Neutrophil (primary cell): Measurements from ENCODE around the gene PLD5.
"Not testable (repeated sequence)": the region's sequence is repeated elsewhere in the genome, so short reads cannot be mapped to it uniquely, and the experiment has no call there.

ENCODE experiments used
- H3K27ac ChIP-seq: fragments of 200-600 bp; sonication (generic); 2 replicates; pipeline ENCODE4 v1.5.1; 2016; ENCODE audit warnings: mild to moderate bottlenecking, moderate library complexity
- H3K27me3 ChIP-seq: fragments of 200-600 bp; sonication (generic); 2 replicates; pipeline ENCODE4 v1.6.0; 2016; ENCODE audit warnings: mild to moderate bottlenecking
- H3K36me3 ChIP-seq: fragments of 200-600 bp; sonication (generic); 2 replicates; pipeline ENCODE4 v1.5.1; 2017
- H3K4me1 ChIP-seq, 2 experiments: fragments of 200-600 bp in 1 of 2; sonication (generic) in 1 of 2; 1 replicate in 1 of 2; 2 replicates in 1 of 2; pipeline versions ENCODE4 v1.5.1 to v1.6.1; 2013 to 2016; ENCODE audit warnings: low read depth in 1 of 2, low read length in 1 of 2, mild to moderate bottlenecking in 1 of 2, moderate library complexity in 1 of 2; ENCODE audit not compliant: control insufficient read depth in 1 of 2, insufficient read depth in 1 of 2
- H3K4me3 ChIP-seq, 2 experiments: fragments of 200-600 bp in 1 of 2; sonication (generic) in 1 of 2; 1 replicate in 1 of 2; 2 replicates in 1 of 2; pipeline ENCODE4 v1.5.1; 2013 to 2016; ENCODE audit warnings: low read depth in 1 of 2, low read length in 1 of 2, mild to moderate bottlenecking in 1 of 2, moderate library complexity in 1 of 2
- H3K9me3 ChIP-seq: fragments of 200-600 bp; sonication (generic); 2 replicates; pipeline ENCODE4 v1.5.1; 2016
- CTCF ChIP-seq: fragments of 200-600 bp; sonication (generic); IDR thresholded peaks from 2 replicates; pipeline ENCODE4 v1.5.1; 2016; ENCODE audit warnings: antibody characterized with exemption

The PLD5 gene

DNA sequence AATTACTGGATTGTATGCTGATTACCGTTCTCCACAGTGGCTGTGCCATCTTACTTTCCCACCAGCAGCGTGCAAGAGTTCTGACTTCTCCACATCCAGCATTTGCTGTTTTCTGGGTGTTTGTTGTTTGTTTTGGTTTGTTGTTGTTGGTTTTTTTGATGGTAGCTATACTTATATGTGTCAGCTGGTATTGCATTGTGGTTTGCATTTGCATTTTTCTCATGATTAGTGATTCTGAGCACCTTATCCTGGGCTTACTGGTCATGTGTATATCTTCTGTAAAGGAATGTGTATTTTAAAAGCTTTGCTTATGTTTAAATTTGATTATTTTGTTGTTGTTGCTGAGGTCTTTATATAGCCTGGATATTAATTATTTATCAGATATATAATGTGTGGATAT lies 458.7 kb downstream of the PLD5 start:
- Histone ChIP-seq H3K4me3 (no peak overlapping the region), H3K27me3 (no peaks in the 10 kb centered on the region), H3K27ac (no peak overlapping the region), H3K4me1 (no peaks in the 10 kb centered on the region), H3K36me3 (no peaks in the 10 kb centered on the region), H3K9me3 (no peaks in the 10 kb centered on the region)
- no peak for TF ChIP-seq CTCF

- Histone ChIP-seq H3K27ac (no peak overlapping the region), H3K9me3 (no peaks in the 10 kb centered on the region), H3K4me1 (no peaks in the 10 kb centered on the region), H3K4me3 (no peak overlapping the region), H3K36me3 (no peaks in the 10 kb centered on the region), H3K27me3 (no peaks in the 10 kb centered on the region)
- no peak for TF ChIP-seq CTCF
These were observed 462.2 kb downstream of the PLD5 start for GRCh38 chr1:242062271-242062670.

GRCh38 chr1:242059976-242060375 lies 464.5 kb downstream of the PLD5 start:
- Histone ChIP-seq H3K4me1 (no peaks in the 10 kb centered on the region), H3K27me3 (no peaks in the 10 kb centered on the region), H3K27ac (no peak overlapping the region), H3K4me3 (no peak overlapping the region), H3K36me3 (no peaks in the 10 kb centered on the region), H3K9me3 (no peaks in the 10 kb centered on the region)
- TF ChIP-seq CTCF: no peak

GRCh38 chr1:242058582-242058981 lies 465.9 kb downstream of the PLD5 start:
- not testable (repeated sequence) for H3K4me1 ChIP-seq, H3K27ac ChIP-seq, H3K4me3 ChIP-seq, H3K36me3 ChIP-seq, H3K9me3 ChIP-seq, H3K27me3 ChIP-seq

DNA sequence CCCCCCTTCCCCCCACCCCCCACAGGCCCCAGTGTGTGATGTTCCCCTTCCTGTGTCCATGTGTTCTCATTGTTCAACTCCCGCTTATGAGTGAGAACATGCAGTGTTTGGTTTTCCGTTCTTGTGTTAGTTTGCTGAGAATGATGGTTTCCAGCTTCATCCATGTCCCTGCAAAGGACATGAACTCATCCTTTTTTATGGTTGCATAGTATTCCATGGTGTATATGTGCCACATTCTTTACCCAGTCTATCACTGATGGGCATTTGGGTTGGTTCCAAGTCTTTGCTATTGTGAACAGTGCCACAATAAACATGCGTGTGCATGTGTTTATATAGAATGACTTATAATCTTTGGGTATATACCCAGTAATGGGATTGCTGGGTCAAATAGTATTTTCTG lies 466.3 kb downstream of the PLD5 start:
- H3K4me1 ChIP-seq: not testable (repeated sequence)

DNA sequence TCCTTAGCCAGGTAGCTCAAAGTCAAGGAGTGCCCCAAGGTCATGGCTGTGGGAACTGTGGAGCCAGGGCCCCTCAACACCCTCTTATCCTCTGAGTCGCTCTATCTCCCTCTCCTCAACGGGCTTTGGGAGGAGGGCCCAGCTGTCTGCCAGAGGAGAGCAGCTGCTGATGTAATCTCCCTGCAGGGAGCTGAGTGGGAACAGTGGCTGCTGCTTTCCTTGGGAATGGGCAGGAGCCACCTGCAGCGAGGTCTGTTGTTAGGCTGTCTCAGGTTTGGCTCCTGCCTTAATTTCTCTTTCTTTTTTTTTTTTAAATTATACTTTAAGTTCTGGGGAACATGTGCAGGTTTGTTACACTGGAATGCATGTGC lies 466.8 kb downstream of the PLD5 start:
- Histone ChIP-seq H3K9me3 (no peaks in the 10 kb centered on the region), H3K4me1 (no peaks in the 10 kb centered on the region), H3K4me3 (no peak overlapping the region), H3K36me3 (no peaks in the 10 kb centered on the region), H3K27me3 (no peaks in the 10 kb centered on the region), H3K27ac (no peak overlapping the region)
- no peak for TF ChIP-seq CTCF

More for the DNA sequence above, 466.3 kb downstream of the PLD5 start:
- not testable (repeated sequence) for H3K36me3 ChIP-seq, H3K27me3 ChIP-seq, H3K9me3 ChIP-seq, H3K4me3 ChIP-seq, H3K27ac ChIP-seq
